Thyroid gland (tissue), 4 donors: ENCODE data around the gene COL1A2.

Source experiments
- POLR2A ChIP-seq, 2 donors: fragments of 450-650 bp; IDR thresholded peaks; one replicate each; pipeline ENCODE4 v1.6.1; 2017; ENCODE audit warnings: antibody characterized with exemption in 2 of 2, mild to moderate bottlenecking in 2 of 2, moderate library complexity in 1 of 2
- TF ChIP-seq, protein P1 (sequence below), 6 experiments: fragments of 200-600 bp in 3 of 6; fragments of 450-650 bp in 3 of 6; sonication (generic) in 3 of 6; IDR thresholded peaks; one replicate each; pipeline ENCODE4 v1.5.1; 2016 to 2019; ENCODE audit warnings: antibody characterized with exemption in 6 of 6, mild to moderate bottlenecking in 2 of 6, inconsistent platforms in 1 of 6, moderate library complexity in 1 of 6

DNA sequence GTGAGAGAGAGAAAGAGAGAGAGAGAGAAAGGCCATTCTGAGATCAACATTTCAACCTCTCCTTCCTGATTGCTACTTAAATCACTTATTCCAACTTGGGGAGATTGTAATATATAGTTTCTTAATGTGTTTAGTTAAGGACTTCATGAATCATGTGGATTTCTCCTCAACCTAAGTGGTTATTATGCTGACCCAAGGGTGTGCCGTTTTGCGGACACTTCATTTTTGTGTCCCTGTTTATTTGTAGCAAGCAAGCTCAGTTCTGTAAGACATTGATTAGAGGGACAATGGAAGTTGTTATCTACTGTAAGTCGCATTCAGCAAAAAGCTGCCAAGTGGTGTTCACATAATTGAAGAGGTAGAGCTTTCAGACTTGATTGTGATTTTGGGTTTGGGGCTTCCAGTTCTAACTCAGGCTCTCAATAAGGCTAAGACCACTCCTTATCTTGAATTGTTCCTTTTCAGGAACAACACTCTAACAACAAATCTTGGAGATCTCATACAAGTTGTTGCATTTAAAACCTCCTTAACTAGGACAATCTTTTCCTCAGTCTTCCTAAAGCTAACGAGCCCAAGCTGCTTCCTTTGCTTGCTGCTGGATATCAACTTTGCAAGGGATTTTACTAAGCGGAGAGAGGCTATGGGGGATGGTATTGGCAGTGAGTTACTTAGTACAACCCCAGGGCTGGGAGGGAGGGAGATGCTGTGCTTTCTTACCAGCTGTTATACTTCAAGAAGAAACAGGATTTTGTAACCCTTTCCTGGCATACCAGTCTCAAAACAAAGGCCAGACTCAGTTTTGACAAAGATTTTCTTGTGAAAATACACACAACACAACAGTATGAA is 19.8 kb upstream of the COL1A2 start:
- no peak for TF ChIP-seq POLR2A (IDR thresholded peaks at IDR 0.05)
- TF ChIP-seq, protein P1, sequence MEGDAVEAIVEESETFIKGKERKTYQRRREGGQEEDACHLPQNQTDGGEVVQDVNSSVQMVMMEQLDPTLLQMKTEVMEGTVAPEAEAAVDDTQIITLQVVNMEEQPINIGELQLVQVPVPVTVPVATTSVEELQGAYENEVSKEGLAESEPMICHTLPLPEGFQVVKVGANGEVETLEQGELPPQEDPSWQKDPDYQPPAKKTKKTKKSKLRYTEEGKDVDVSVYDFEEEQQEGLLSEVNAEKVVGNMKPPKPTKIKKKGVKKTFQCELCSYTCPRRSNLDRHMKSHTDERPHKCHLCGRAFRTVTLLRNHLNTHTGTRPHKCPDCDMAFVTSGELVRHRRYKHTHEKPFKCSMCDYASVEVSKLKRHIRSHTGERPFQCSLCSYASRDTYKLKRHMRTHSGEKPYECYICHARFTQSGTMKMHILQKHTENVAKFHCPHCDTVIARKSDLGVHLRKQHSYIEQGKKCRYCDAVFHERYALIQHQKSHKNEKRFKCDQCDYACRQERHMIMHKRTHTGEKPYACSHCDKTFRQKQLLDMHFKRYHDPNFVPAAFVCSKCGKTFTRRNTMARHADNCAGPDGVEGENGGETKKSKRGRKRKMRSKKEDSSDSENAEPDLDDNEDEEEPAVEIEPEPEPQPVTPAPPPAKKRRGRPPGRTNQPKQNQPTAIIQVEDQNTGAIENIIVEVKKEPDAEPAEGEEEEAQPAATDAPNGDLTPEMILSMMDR (IDR thresholded peaks at IDR 0.05), result no peak
